HFF-Myc (cell line): ENCODE measurements around the gene POT1.

ENCODE experiments used
- DNase-seq: peaks from one replicate; pipeline ENCODE4 v3.0.0-alpha.2; 2011; ENCODE audit warnings: low read depth; ENCODE audit errors: extremely low read depth
- H3K4me3 ChIP-seq: replicated peaks from 2 replicates; pipeline ENCODE4 v1.5.1; 2011; ENCODE audit warnings: low read depth, mild to moderate bottlenecking, control low read depth, low read length
- TF ChIP-seq, protein P1 (sequence below): IDR thresholded peaks from 2 replicates; pipeline ENCODE4 v1.5.1; 2012; ENCODE audit warnings: mild to moderate bottlenecking, low read depth, low read length, control low read depth; ENCODE audit errors: missing control alignments

Gene POT1

GRCh38 chr7:124836173-124836572 is 93.5 kb downstream of the POT1 start:
- no peak for DNase-seq
- TF ChIP-seq, protein P1, sequence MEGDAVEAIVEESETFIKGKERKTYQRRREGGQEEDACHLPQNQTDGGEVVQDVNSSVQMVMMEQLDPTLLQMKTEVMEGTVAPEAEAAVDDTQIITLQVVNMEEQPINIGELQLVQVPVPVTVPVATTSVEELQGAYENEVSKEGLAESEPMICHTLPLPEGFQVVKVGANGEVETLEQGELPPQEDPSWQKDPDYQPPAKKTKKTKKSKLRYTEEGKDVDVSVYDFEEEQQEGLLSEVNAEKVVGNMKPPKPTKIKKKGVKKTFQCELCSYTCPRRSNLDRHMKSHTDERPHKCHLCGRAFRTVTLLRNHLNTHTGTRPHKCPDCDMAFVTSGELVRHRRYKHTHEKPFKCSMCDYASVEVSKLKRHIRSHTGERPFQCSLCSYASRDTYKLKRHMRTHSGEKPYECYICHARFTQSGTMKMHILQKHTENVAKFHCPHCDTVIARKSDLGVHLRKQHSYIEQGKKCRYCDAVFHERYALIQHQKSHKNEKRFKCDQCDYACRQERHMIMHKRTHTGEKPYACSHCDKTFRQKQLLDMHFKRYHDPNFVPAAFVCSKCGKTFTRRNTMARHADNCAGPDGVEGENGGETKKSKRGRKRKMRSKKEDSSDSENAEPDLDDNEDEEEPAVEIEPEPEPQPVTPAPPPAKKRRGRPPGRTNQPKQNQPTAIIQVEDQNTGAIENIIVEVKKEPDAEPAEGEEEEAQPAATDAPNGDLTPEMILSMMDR = no peak
- no peak overlapping the region for H3K4me3 ChIP-seq

GRCh38 chr7:124818807-124819206 is 110.8 kb downstream of the POT1 start:
- no peak overlapping the region for H3K4me3 ChIP-seq
- TF ChIP-seq, protein P1 = no peak
- no peak for DNase-seq

DNA sequence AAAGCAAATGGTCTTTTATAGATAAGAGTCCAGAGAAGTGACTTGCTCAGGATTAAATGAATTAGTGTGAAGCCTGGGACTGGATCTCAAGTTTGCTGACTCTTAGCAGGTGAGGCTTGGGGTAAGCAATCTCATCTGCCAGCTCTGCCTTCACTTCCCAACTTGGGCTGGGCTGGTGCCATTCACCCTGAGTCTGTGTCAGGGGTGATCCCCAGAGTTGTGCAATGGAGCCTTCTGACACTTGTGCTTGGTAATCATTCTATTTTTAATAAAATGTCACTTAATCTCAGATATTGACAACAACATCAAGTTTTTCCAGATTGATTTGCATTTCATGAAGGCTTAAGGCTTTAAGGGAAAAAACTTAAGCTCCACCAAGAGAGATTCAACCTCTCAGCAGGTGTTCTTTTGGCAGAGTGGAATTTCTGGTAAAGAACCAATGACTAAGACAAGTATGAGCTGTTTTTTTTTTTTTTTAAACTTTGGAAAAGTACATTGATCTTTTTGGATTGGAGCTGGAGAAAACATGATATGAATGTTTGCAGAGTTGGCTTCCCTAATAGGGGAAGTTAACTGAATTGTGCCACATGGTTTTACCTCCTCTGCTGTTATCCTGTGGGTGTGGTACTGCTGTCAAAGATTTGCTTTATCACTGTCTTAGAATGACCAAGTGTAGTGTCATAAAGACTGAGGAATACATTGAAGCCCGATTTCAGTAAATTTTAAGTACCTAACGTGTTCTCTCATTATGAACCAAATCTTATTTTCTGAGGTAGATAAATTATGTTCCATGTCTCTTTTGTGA is 115.4 kb downstream of the POT1 start:
- H3K4me3 ChIP-seq = no peak overlapping the region
- no peak for DNase-seq
- TF ChIP-seq, protein P1 = no peak

DNA sequence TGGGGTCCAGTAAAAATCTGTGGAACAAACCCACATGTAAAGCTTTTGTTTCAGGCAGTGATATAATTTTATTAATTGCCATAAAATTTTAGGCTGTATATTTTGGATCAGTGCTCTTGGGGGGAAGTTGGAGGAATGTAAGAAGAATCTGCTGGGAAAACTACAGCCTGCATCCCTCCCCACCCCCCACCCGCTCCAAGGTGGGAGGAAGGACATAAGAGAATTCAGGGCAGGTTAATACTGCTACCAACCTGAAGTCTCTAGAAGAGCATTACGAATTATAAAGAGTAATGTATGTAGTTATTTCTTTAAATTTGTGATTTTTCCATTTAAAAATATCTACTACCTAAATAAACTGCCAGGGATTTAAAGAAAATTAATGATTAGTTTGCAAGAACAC is 116.9 kb downstream of the POT1 start:
- no peak overlapping the region for H3K4me3 ChIP-seq
- TF ChIP-seq, protein P1 = no peak
- no peak for DNase-seq

DNA sequence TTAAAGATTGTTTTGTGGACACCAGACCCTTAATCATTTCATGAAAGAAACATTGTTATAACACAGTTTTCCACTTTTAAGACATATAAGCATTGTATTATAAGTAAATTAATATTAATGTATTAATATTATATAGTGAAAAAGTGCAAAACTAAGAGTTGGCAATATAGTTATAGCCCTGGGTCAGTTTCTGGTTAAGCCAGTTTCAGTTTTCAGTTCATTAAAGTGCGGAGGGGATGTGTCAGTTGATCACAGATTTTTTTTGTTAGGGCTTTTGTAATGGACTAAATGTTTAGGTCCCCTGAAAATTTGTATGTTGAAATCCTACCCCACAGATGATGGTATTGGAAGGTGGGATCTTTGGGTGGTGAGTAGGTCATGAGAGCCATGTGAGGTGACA is 118.3 kb downstream of the POT1 start:
- no peak overlapping the region for H3K4me3 ChIP-seq
- no peak for DNase-seq
- TF ChIP-seq, protein P1 = no peak

DNA sequence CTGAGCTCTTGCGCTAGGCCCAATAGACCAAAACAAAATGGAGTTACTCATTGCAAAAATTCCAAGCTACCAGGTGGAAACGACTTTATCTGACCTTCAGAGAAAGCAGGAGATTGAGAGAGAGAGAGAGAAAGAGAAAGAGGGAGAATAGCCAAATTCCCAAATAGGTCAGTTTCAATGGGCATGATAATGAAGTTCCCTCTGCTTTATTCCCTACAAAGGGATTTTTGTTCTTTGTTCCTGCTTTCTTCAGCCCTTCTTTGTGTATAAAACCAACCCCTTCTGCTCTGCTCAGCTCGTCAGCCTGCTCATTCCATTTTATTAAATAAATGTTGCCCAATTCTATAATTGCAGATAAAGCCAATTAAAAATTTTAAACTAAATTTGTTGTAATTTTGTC is 119.0 kb downstream of the POT1 start:
- no peak for DNase-seq
- TF ChIP-seq, protein P1 = no peak
- no peak overlapping the region for H3K4me3 ChIP-seq

DNA sequence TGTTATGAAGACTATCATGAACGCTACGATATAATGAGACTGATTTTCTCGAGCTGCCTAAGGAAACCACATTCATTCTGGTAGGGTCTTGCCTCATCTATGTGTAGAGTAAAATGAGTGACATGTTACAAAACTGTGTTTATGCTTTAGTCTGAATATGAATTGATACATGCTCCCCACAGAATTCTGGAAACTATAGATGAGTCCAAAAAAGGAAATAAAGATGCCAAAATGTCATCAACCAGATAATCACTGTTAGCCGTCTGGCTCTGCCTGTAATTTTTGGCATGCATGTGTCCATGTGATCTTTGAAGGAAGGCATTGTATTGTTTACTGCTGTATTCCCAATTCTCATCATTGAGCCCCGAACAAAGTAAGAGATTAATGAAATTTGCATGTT is 121.4 kb downstream of the POT1 start:
- no peak for DNase-seq
- no peak overlapping the region for H3K4me3 ChIP-seq
- TF ChIP-seq, protein P1 = no peak
